Thyroid gland (tissue), 4 donors: ENCODE measurements around the gene CDH6.

ENCODE experiments used
- CTCF ChIP-seq, 6 experiments: fragments of 200-600 bp in 3 of 6; fragments of 450-650 bp in 3 of 6; sonication (generic) in 3 of 6; IDR thresholded peaks; one replicate each; pipeline ENCODE4 v1.5.1; 2016 to 2019; ENCODE audit warnings: antibody characterized with exemption in 6 of 6, mild to moderate bottlenecking in 2 of 6, inconsistent platforms in 1 of 6, moderate library complexity in 1 of 6
- POLR2A ChIP-seq, 2 donors: fragments of 450-650 bp; IDR thresholded peaks; one replicate each; pipeline ENCODE4 v1.6.1; 2017; ENCODE audit warnings: antibody characterized with exemption in 2 of 2, mild to moderate bottlenecking in 2 of 2, moderate library complexity in 1 of 2

GRCh38 chr5:31347552-31347905 lies 154.0 kb downstream of the CDH6 start:
- TF ChIP-seq CTCF (IDR thresholded peaks at IDR 0.05) (no peak), POLR2A (IDR thresholded peaks at IDR 0.05) (no peak)
